Measurements from ENCODE around the gene ZNF469.

DNA sequence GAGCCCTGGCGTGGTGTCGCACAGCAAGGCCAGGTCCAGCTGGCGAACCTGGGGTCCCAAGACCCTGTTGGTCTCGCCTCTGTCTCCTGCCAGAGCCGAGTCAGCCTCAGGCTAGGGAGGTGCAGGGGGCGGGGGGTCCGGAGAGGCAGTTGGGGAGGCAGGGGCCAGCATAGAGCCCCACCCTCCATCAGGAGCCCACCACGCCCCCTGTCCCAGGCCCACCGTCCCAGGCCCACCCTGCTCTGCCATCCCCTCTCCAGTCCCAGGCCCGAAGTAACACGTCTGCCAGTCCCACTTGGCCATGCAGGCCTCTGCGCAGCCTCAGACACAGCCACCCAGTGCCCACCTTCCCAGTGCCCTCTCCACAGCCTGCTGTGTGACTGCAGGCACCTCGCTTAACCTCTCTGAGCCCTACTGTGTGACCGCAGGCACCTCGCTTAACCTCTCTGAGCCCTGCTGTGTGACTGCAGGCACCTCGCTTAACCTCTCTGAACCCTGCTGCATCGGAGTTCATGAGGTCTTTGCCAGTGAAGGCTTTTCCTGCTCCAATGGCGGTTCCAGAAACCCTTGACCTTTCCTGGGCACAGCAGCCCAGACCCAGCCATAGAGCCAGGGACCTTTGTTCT is 29.3 kb downstream of the ZNF469 start:
- TF ChIP-seq POLR2A (IDR thresholded peaks at IDR 0.05) (no peak), EP300 (IDR thresholded peaks at IDR 0.05) (no peak), POLR2AphosphoS5 (IDR thresholded peaks at IDR 0.05) (no peak)
- TF ChIP-seq, protein P1, sequence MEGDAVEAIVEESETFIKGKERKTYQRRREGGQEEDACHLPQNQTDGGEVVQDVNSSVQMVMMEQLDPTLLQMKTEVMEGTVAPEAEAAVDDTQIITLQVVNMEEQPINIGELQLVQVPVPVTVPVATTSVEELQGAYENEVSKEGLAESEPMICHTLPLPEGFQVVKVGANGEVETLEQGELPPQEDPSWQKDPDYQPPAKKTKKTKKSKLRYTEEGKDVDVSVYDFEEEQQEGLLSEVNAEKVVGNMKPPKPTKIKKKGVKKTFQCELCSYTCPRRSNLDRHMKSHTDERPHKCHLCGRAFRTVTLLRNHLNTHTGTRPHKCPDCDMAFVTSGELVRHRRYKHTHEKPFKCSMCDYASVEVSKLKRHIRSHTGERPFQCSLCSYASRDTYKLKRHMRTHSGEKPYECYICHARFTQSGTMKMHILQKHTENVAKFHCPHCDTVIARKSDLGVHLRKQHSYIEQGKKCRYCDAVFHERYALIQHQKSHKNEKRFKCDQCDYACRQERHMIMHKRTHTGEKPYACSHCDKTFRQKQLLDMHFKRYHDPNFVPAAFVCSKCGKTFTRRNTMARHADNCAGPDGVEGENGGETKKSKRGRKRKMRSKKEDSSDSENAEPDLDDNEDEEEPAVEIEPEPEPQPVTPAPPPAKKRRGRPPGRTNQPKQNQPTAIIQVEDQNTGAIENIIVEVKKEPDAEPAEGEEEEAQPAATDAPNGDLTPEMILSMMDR (IDR thresholded peaks at IDR 0.05) = no peak

All from suprapubic skin (tissue), 4 donors.